NCI-H2171 (cell line): ENCODE results near the gene PI16.
A peak's percentile ranks its signal among the peaks of the same experiment; 100 is the strongest.
"Not testable (repeated sequence)": the region's sequence is repeated elsewhere in the genome, so short reads cannot be mapped to it uniquely, and the experiment has no call there.

Experiments used
- DNase-seq: peaks from one replicate; lab custom pipeline; 2025; lab: John Stamatoyannopoulos, UW

Gene PI16

DNA sequence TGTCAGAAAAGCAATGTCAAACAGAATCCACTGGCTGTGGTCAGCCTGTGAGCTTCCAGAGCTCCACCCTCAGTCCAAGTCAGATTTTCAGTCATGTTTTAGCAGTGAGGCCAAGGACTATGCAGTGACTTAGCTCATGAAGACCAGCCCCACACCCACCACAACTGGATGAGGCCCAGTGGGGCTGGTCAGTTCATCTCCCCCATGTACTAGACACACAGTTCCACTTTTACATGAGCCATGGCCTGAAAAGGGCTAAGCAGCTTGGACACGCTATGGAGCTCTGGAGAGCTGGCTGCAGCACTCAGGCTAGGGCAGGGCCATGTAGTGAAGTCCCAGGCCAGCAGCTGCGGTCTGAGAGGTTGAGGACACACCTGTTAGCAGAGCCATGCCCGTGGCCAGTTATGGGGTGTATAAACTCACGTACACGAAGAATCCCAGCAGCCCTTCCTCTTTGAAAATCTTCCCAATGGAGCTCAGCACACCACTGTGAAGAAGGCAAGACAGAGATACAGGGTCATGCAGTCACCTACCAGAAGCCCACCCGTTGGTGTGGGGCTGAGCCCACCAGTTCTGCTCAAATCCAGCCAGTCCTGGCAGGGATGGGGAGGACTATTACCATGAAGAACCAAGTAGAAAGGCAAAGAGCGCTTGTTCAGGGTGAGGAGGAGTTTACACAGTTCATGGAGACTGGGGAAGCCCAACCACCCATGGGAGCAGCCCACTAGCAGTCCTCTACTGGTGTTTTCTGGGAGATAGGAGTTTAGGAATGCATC is 20.9 kb downstream of the PI16 start:
- DNase-seq: no peak

DNA sequence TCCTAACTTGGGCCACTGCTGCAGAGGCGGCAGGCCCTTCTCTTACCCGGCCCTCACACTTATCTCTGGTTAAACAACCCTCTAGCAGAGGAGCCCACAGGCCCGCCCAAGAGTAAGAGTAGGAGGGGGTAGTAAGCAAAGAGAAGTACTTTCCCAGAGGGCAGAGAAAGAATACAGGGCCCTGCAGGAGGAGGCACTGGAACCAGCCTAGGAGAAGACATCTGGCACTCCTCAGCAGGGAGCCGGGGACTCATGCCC is 21.4 kb downstream of the PI16 start:
- no peak for DNase-seq

DNA sequence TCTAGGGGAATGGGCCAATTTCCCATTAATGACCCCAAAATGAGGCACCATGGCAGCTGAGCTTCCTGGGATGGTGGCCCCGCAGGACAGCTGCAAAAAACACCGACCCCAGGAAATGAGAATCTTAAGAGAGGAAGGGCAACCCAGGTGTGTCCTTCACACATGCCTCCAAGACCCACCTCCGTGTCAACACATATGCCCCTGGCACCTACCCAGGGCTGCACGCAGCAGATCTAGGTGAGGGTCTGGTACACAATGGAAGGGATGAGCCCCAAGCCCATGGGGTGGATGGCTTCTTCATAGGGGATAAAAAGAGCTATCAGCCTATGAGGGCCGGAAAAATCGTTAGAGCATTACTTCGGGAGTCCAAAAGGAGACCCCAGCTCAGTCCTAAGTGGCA is 22.0 kb downstream of the PI16 start:
- no peak for DNase-seq

DNA sequence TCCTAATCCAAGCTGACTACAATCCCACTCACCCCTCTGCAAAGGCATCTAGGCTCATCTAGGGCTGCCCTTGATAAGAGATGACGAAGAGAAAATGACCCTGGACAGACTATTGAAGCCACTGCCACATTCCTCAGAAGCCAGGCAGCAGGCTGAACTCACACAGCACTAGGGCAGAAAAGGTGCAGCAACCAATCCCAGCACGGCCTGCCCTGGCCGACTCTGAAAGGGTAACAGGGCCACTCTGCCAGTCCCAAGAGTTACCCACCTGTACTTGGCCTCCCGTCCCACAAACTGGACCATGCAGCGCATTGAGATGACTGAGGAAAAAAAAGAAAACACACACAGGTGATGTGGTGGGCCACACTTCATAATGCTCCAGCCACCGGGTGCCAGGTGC is 22.4 kb downstream of the PI16 start:
- DNase-seq: no peak

DNA sequence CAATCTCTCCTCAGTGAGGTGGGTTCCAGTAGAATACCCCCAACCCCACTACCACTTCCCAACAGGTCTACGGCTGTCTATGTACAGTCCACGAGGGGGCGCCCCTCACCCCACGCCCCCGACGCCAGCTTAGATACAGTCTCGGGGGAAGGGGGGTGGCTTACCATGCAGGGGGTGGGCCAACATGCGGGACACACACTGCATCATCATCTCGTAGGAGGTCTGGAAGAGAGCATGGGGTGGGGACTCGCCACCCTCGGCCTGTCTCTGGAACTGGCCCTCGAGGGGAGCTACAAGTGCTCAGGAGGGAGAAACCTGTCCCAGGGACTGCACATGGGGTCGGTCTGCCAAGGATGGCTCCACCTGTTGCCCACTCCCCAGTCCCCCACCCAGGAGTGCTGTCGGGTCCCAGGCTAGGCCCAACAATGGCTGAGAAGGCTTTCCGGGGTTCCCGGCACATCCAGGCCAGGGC is 23.0 kb downstream of the PI16 start:
- no peak for DNase-seq

DNA sequence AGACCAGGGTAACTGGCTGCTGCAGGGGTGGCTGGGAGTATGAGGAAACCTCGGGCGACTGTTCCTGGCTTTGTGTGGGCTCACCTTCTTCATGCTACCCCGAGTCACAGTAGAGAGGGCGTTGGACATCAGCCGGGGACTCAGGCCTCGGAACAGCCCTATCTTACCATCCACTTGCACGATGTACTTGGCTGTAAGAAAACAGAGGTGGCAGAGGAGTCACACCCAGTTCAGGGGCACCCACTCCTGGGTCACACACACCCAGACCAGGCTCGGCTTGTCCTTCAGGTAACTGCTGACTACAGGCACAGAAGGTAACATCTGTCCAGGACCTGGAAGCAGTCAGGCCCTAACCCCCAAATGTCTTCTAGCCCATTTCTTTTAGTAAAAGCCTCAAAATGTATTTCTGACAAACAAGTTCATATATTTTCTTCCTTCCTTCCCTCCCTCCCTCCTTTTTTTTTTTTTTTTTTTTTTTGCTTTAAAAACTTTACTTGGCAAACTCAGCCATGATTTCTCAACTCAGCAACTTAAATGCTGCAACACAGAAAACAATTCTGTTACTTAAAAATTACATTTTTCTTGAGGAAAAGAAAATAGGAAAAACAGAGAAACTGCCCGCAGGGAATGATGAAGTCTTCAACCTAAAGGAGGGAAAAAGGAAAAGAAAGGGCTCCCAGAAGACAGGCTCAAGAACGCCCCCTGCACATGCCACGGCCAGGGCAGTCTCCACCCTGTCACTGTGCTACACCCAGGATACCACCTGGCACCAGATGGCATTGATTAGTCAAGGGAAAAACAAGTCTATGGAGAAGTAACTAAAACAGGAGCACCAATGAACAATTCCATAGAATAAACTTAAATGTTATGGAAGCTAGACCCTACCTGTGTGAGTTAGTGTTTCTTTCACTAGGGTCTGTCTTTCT is 24.1 kb downstream of the PI16 start:
- DNase-seq: no peak

DNA sequence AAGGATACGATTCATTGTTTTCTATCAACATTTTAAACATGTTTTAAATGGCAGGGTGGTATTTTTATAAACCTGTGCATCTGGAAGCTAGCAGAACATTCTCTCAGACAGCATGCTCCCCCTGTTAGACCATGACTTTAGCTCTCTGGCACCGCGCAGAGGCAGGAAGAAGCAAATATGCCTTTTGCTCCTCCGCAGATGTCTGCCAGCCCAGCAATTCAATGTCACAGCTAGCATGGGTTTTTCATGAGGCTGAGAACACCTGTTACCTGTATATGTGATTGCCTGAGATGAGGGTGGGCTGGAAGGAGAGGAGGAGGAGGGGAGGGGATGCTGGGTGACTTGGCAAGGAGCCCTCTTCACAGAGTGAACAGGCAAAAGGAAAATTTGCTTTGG is 24.8 kb downstream of the PI16 start:
- peak; percentile 64 for DNase-seq

DNA sequence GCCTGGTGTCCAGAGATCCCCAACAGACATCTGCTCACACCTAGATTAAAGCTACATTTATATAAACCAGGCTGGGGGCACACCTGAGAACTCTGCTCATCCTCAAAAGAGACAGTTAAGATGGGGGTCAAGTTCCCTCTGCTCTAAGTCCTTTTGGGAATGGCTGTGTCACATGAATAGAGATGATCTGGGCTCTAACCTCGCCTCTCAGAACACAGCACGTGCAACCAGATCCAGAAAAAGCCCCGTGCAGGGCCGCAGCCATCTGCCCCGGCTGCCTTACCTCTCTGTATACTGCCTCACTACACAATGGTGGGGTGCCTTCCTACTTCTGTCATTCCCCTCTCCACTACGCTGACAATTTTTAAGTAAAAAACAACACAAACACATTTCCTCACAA is 25.6 kb downstream of the PI16 start:
- DNase-seq: no peak

DNA sequence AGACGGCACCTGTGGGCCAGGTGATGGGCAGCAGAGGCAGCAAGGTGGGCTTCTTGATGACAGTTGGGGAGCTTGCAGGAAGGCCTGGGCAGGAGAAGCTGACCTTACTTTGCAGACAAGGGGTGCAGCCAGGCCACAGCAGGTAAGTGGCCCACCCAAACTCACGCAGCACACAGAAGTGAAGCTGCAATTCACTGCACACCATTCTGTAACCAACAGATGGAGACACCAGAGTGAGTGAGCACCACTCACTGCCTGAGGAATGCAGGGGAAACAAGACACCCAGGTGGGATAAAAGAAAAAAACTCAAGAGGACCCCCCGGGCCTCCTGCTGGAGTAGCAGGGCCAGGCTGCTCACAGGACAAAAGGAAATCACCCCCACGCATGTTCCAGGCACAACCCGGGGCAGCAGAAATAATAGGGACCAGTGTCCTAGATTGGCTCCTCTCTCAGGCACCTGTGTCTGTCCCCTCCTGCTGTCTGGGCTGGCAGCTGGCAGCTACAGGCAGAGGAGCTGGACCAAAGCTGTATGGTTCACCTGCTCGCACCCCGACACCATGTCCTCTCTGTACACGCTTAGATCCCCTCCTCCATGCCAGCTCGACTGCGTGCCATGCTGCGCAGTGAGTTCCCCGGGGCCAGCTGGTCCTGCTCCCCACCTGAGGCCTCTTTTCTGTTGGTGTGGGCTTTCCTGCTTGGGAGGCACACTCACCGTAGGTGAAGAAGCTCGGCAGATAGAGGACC is 26.5 kb downstream of the PI16 start:
- DNase-seq: peak; percentile 71

DNA sequence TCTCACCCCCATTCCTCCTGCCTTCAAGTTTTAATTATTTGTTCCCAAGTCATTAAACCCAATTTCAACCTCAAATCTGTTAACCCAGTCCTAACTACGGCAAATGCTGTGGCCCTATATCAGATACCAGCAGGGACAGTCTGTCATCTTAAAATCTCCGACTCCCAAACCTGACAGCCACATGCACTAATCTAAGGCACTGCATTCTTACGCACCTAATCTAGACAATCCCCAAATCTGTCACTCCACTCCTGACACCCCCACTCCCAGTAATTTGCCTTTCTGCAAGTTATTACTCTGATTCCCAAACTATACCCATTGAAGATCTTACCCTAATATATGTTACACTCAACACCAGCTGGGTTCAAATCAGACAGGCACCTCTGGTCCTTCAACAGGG is 29.0 kb downstream of the PI16 start:
- DNase-seq: no peak

DNA sequence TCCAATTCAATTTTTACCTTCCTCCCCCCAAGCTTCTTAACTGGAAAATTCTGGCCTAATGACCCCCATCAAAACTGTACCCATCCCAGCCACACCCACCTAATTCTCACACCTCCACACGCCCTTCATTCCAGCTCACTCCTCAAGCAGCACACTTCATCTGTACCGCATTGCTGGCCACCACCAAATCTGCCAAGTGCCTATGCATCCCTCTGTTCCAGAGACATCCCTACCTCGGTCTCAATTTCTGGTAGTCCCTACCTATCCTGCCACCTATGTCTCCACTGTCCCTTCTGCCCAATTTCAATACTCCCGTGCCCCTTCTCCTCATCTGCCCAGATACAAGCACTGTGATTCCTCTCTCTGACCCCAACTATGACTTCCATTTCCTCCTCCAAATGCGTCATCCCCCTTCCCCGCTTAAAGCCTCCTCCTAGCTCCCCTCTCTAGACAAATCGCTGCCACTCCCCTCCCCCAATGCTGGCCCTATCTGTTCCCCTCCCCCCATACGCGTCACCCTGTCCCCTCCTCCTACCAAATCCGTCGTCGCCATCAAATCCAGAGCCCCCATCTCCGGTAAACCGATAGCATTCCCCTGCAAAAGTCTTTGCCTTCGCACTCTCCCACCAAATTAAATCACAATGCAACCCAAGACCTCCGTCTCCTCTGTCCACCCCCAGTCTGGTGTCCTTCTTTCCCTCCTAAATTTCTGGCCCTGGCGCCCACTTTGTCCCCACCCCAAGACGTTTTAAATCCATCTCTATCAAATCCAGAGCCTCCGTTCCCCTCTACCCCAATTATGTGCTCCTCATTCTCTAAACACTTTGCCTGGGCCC is 30.3 kb downstream of the PI16 start:
- DNase-seq: no peak

DNA sequence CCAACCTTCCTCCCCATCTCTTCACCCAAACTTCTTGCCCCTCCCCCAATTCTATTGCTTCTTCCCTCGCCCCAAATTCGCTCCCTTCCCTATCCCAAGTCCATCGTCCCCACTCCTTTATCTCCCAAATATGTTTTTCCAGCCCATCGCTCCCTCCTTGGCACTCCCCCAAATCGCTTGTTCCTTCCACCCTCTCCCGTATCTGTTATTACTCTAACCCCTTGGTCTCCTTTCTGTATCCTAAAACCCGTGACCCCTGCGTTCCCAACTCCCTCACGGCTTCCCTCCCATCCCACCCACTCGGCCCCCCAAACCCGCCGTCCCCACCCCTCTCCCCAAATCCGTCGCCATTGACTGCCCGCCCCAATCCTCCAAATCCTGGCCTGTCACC is 30.9 kb downstream of the PI16 start:
- DNase-seq: no peak

DNA sequence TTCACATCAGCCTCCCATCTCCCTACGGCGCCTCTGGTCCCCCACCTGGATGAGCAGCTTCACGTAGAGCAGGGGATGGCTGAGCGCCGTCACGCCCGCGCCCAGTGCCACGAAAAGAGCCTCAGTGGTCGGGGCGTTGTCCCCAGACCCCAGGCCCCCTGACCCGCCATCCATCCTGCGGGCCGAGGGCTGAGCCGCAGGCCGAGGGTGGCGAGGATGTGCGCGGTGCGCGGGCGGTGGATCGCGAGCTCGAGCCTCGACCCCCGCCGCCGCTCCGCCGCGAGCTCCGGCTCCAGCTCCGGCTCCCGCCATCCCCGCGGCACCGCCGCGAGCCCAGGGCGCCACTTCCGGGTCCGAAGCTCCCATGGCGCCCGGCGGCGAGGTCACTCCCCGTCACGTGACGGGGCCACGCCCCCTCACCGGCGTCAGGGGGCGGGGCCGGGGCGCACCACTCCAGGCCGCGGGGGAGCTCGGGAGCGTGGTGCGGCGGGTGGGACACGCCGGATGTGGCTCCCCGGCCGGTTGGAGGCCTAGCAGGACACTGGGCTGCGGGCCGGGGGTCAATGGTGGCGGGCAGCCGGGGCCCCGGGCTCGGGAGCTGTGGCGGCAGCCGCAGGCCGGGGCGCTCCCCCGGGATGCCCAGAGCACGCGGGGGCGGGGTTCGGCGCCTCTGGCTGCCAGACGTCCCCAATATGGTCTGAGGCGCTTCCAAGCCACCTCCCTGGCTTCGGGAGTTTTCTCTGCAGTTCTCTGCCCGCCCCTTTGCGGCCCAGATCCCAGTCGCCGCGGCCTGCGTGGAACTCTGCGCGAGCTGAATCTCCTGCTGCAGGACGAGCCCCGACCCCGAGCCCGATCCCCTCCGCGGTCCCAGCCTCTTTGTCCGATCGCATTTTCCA is 31.5 kb downstream of the PI16 start, which contains the start of gene MTCH1:
Gene MTCH1 (minus strand): TSS at position 389 of the 896 bp plus-strand sequence. CDS start 23 bp downstream, at position 366.
- peak; percentile 88 for DNase-seq

DNA sequence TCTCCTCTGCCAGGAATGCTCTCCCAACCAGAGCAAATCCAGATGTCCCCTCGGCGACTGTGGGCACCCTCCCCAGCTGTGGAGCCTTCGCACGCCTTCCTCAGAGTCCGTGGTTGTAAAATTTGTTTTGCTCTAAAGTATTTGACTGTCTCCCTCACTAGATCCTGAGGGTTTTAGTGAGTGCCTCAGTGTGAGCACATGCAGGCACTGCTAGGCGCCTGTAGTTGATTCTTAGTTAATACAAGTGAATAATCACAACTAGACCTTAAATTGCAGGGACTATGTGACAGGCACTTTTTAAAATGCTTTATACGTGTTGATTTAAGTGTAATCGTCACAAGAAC is 32.1 kb downstream of the PI16 start:
- no peak for DNase-seq

DNA sequence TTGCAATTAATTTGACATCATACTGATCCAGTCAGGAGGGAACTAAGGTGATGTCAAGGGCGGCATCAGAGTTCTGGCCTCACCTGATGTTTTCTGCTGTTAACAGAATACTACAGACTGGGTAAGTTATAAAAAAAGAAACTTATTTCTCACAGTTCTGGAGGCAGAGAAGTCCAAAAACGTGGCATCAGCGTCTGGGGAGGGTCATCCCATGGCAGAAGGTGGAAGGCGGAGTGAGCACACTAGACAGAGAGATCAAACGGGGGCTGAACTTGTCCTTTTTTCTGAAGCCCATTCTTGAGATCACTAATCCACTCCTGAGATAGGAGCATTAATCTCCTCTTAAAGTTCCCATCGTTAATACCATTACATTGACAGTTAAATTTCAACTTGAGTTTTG is 34.7 kb downstream of the PI16 start:
- DNase-seq: no peak

DNA sequence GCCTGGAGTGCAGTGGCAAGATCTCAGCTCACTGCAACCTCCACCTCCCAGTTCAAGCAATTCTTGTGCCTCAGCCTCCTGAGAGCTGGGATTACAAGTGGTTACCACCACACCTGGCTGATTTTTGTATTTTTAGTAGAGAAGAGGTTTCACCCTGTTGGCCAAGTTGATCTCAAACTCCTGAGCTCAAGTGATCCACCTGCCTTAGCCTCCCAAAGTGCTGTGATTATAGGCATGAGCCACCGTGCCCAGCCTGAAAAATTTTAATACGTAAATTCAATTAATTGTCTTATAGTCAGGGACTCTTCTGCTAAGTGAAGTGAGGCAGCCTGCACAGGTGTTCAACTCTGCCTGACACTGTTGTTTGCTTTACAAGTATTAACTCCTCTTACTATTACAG is 35.9 kb downstream of the PI16 start:
- DNase-seq: not testable (repeated sequence)

DNA sequence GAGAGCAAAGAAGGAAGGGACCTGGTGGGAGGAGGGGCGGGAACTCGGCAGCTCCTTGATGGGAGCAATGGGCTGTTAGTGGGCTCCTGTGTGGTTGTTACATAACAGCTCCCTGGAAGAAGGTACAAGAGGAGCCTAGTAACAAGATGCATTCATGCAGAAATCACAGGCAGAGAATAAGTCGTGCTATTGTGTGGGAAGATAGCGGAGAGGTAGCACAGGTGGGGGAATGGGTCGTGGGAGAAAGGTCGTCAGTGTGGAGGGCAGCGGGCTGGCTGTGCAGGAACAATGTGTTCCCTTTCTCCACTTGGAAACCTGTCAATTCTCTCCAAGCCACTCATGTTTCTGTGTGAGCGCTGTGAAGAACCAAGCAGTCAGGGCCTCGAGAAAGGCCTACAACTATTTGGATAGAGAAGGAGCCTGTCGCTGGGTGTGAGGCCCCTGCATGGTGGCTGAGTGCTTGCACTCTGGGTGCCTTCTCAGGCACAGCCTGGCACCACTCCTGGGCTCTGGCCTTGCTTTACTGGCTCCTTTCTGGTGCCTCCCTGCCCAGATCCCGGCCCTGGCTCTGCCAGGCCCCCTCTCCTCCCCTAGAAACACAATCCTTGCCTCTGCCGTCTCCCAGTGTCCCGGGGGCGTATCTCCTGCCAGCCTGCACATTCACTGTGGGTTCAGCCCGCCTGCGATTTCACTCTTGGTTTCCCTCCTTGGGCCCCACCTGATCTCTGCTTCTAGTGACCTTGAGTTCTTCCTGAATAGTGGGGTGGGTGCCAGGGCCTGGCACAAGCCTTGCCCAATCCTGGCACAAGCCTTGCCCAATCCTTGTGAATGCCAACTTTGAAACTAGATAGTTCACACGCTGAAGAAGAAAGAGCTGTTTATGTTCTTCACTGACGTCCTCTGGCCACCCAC is 43.5 kb downstream of the PI16 start:
- DNase-seq: no peak

DNA sequence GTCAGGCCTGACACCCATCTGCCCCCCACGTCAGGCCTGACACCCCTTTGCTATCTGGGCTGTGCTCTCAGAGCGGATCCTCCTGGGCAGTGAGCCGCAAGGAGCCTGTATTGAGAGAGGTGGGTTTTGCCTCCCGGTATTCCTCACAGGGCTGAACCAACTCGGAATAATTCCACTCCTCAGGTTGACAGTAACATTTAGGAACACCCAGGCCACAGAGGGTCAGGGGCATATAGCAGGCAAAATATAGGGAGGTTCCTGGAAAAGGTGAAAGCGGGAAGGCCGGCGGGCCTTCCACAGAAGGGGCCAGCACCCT is 44.1 kb downstream of the PI16 start:
- DNase-seq: no peak

DNA sequence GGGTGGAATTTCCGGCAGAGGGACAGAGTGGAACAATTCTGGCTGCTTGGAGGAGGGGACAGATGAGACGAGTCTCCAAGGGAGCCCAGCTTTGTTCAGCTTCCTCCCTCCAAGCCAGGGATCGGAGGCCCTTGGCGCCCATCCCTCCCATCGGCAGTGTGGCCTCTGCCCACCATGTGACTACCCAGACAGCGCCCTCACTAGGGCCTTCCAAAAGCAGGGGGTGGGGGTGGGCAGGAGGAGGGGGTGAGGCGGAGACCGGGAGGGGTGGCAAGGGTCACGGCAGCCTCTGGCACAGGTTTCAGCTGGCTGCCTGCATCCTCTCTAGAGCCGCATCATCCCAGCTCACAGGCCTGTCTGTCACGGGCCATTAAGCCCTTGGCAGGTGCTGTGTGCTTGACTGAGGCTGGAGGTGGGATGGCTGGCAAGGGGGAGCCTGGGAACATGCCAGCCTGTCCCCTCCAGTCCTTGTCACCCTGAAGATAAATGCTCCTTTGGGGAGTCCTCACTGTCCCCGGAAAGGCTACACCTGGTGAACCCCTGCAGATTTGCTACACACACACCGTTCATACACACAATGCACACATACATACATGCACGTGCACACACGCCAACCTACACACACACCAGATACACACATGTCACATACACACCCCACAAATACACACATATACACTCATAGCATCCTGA is 44.7 kb downstream of the PI16 start:
- peak; percentile 69 for DNase-seq
